Raji (cell line): ENCODE results near the gene TSSK3.

ENCODE experiments used
- POLR2A ChIP-seq: IDR thresholded peaks from 2 replicates; pipeline ENCODE4 v1.6.1; 2011; ENCODE audit warnings: low read depth, low read length, control low read depth; ENCODE audit not compliant: insufficient read depth

Gene TSSK3

GRCh38 chr1:32335535-32335789 lies 26.9 kb upstream of the TSSK3 start:
- no peak for TF ChIP-seq POLR2A

DNA sequence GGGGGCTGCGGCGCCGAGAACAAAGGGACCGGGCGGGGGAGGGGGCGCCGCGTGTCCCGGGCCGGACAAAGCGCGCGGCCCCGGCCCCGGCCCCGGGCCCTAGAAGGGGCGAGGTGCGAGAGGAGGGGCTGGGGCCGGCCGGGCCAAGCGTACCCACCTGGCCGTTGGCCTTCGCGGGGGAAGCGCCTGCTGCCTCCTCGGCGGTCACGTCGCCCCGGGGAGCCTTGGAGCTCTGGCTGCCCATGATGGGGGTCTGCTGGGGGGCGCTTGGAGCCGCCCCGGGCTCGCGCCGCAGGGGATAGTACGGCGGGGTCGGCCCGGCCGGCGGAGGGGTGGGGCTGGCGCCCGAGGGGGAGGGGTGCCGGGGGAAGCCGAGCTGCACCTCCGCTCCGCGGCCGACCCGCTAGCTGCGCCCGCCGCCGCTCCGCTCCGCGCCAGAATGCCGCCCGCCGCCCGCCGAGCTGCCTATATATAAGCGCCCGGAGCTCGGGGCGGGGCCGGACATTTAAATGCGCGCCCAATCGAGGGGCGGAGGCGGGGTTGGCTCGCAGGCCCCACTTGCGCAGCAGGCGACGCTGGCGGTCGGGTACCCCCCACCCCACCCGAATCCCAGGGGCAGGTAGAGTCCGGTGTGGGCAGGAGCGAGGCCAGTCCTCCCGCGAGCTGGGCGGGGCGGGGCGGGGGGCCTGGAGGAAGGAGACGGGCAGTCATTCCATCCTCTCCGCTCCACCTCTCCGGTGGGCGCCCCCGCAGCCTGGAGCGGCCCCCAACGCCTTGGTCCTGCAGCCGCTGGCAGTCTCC lies 26.3 kb upstream of the TSSK3 start, which contains the start of gene MARCKSL1:
Gene MARCKSL1 (minus strand): TSS at position 444 of the 801 bp plus-strand sequence. CDS start 200 bp downstream, at position 244.
- TF ChIP-seq POLR2A, result peak; percentile 92

DNA sequence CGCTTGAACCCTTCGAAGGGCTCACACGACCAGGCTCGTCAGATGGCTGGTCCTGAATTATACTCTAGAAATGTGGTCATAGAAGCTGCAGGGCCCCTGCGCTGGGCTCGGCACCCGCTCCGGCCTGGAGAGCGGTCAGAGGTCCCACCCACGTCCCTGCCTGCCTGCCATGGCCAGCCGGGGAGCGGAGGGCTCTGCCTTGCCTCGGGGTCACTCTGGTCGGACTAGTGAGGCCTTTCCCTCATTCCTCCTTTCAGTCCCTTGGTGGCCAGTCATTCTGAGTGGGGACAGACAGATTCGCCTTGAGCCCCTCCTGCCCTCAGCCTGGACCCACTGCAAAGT lies 25.8 kb upstream of the TSSK3 start:
- no peak for TF ChIP-seq POLR2A

DNA sequence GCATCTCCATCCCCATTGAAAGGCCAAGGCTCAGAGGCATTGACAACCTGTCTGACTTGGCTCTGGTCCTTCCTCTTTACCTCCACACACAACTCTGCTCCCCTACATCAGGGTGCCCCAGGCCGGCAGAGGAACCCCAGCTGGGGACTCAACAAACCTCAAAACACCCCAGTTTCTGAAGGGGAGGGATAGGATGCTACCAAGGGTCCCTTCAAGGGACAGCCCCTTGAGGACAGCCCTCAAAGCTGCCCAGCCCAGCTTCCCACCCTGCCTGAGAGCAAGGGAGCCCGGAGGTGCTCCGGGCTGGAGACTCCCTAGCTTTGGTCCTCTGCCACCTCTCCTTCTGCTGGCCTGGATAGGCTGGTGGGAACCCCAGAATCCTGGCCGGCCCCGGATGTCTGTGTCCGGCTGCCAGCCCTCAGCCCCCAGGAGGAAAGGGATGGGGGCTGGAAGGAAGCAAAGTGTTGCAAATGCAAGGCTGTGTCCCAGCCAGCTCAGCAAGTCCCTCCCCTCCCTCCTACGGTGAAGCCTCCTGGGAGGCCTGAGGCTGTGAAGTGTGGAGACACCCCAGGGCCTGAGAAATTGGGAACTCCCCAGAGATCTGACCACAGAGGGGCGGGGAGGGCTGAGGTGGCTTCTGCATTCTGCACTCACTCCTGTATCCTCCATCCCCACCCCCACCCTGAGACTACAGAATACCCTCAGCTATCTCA lies 25.2 kb upstream of the TSSK3 start:
- TF ChIP-seq POLR2A, result peak; percentile 55

DNA sequence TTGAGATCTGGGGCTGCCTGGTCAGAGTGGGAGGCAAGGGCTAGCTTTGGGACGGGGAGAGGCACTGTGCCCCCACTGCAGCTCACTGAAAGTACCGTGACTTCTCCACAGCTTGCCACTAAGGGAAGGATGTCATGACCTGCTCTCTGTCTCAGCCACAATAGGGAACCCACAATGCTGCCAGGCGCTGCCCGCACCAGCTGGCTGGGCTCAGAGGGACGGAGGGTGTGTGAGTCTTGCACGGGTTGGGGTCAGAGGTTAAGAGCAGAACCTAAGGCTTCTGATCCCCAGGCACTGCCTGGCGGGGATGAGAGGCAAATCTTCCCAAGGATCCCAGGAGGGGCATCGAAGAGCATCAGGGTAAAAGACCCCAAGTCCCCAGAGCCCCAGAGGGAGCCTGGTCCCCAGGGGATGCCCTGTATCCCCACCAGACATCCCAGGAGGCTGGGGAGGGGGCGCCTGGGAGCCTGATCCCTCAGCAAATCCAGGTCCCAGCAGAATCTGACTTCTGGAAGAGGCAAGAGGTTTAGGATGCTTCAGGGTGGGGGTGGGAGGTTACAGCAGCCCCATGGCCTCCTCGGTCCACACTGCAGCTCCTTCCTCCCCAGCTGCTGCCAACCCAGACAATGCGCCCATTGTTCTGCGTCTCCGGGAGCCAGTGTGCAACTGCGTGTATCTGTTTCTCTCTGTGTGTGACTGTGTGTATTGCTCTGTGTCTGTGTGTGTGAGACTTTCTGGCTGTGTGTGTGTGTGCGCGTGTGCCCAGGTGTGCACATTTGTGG lies 24.3 kb upstream of the TSSK3 start:
- no peak for TF ChIP-seq POLR2A

- no peak for TF ChIP-seq POLR2A
Observed at GRCh38 chr1:32338637-32339145, 23.6 kb upstream of the TSSK3 start.

GRCh38 chr1:32339363-32339978 lies 22.9 kb upstream of the TSSK3 start:
- TF ChIP-seq POLR2A, result 0 out of 2 replicates have a peak, but pooled peaks have one; percentile 19

- TF ChIP-seq POLR2A, result no peak
Observed at GRCh38 chr1:32341186-32341757, 21.1 kb upstream of the TSSK3 start.

DNA sequence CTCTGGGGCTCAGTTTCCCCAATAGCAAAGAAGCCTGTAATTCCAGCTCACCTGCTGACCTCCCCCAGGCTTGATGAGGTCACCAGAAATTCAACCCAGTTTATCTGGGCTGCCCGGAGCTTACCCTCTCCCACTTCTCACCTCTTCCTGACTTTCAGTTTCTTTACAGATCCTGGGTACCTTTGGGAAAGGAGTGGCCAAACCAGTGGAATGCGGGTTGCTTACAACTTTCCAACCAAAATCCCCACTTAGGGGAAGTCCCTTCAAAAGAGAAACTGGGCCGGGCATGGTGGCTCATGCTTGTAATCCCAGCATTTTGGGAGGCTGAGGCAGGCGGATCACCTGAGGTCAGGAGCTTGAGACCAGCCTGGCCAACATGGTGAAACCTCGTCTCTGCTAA lies 20.4 kb upstream of the TSSK3 start:
- TF ChIP-seq POLR2A, result no peak

DNA sequence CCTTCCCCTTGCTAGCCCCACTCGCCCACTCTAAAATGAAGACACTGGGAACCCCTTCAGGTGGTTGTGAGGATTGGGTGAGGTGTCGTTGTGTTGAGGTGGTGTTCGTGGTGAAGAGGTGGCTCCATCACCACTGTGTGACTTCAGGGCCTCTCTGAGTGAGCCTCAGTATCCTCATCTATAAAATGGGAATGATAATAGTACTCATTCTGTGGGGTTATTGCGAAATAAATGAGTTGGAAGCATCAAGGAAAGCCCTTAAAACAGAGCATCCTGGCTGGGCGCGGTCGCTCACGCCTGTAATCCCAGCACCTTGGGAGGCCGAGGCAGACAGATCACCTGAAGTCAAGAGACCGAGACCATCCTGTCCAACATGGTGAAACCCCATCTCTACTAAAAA lies 19.6 kb upstream of the TSSK3 start:
- TF ChIP-seq POLR2A, result no peak

DNA sequence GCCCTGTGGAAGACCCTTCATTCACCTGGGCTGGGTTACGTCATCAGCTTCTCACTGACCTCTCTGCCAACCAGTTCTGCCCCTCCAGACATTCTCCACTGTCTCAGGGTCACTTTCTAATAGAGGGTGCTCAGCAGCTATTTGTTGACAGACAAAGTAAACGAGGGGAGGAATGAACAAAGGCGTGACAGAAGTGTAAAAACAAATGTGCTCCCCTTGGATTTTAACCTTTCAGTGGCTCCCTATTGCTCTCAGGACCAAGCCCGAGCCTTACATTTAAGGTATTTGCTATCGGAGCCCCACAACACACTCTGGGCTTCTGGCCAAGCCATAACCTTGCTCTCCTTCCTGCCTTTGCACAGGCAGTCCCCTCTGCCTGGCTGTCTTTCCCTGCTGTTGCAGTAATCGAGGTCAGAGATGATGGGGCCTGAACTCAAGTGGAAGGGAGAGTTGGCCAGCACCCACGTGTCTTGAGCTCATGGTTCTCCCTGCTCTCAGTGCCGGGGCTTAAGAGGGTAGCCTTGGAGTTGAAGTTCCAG lies 17.0 kb upstream of the TSSK3 start:
- no peak for TF ChIP-seq POLR2A

DNA sequence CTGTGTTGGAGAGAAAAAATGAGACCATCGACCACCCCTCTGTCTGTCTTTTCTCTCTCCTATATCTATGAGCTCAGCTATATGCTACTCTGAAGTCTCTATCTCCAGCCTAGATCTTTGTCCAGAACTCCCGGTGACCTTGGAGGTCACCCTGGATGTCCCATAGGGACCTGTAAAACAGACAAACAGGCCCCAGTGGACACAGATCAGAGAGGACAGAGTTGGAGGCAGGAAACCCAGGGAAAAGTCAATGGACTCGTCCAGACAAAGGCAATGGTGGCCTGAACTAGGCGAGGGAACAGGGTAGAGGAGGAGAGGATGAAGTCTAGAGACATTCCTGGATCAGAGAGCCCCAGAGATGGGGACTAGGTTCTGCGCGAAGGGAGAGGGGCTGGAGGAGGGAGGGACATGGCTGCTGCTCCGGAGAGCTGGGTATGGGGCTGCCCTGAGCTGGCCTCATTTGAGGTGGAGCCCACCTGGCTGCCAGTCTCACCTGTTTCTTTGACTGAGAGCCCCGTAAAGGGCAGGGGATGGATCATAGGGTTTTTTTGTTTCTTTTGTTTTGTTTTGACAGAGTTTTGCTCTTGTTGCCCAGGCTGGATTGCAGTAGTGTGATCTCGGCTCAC lies 15.7 kb upstream of the TSSK3 start:
- TF ChIP-seq POLR2A, result no peak

GRCh38 chr1:32349211-32349708 lies 13.1 kb upstream of the TSSK3 start:
- no peak for TF ChIP-seq POLR2A
